Panc1 (cell line): Measurements from ENCODE around the gene UMOD. TPM values are rescaled to one million over a fixed set of nuclear protein-coding genes. Genes with fewer than 3 reads are reported as not detected.

Experiments used
- ATAC-seq: fragments of 200-7000 bp; cut with Tn5 transposase; 2 replicates; pipeline ENCODE4 v1.9.1; 2020; ENCODE audit warnings: mild to moderate bottlenecking, moderate library complexity
- BruUV-seq: library from RNA; stranded (reverse); fragments of 400-500 nt; replicated peaks from 2 replicates; lab custom pipeline; 2021; lab: Mats Ljungman, UMichigan
- CTCF ChIA-PET: fragments of 300-600 bp; sonication (Branson Sonifier 250); formaldehyde crosslinking; loops from one replicate; lab custom pipeline; 2022; ENCODE audit warnings: antibody characterized with exemption; lab: Charles Lee
- POLR2A ChIA-PET: fragments of 300-600 bp; sonication (Branson Sonifier 250); formaldehyde crosslinking; loops from one replicate; lab custom pipeline; 2022; ENCODE audit warnings: antibody characterized with exemption; lab: Charles Lee
- DNase-seq: peaks from one replicate; pipeline ENCODE4 v3.0.0-alpha.2; 2010; ENCODE audit warnings: low read depth, low spot score
- H3K27ac ChIP-seq: 2 replicates; pipeline ENCODE4 v1.5.1; 2011; ENCODE audit warnings: mild to moderate bottlenecking, low read length, inconsistent platforms
- H3K27me3 ChIP-seq: fragments of 200-500 bp; sonication (Bioruptor generic); 2 replicates; pipeline ENCODE4 v1.6.0; 2014; ENCODE audit warnings: low read length, inconsistent platforms; ENCODE audit not compliant: control insufficient read depth, insufficient read depth
- H3K36me3 ChIP-seq: fragments of 200-500 bp; sonication (Bioruptor generic); 2 replicates; pipeline ENCODE4 v1.5.1; 2014; ENCODE audit warnings: inconsistent platforms, mild to moderate bottlenecking, low read length, moderate library complexity; ENCODE audit not compliant: control insufficient read depth, insufficient read depth
- H3K4me1 ChIP-seq: 2 replicates; pipeline ENCODE4 v1.5.1; 2011; ENCODE audit warnings: inconsistent platforms, mild to moderate bottlenecking, low read length, moderate library complexity; ENCODE audit not compliant: control insufficient read depth, insufficient read depth
- H3K4me3 ChIP-seq, 2 experiments: 2 replicates each; pipeline ENCODE4 v1.5.1; 2011 to 2012; ENCODE audit warnings: low read depth in 2 of 2, low read length in 2 of 2, mild to moderate bottlenecking in 2 of 2, inconsistent platforms in 1 of 2, moderate library complexity in 1 of 2
- H3K9me3 ChIP-seq: fragments of 200-500 bp; sonication (Bioruptor generic); 2 replicates; pipeline ENCODE4 v1.5.1; 2014; ENCODE audit warnings: low read depth, mild to moderate bottlenecking, inconsistent platforms, low read length, moderate library complexity; ENCODE audit not compliant: control insufficient read depth, insufficient read depth
- POLR2AphosphoS5 ChIP-seq: IDR thresholded peaks from 2 replicates; pipeline ENCODE4 v1.6.1; 2012; ENCODE audit warnings: mild to moderate bottlenecking, low read depth, low read length, moderate library complexity
- SIN3A ChIP-seq: IDR thresholded peaks from 2 replicates; pipeline ENCODE4 v1.6.1; 2012; ENCODE audit warnings: low read depth, mild to moderate bottlenecking, low read length, moderate library complexity, borderline replicate concordance; ENCODE audit not compliant: insufficient read depth
- TCF7L2 ChIP-seq: IDR thresholded peaks from 2 replicates; pipeline ENCODE4 v1.6.1; 2011; ENCODE audit warnings: mild to moderate bottlenecking, low read depth, low read length, inconsistent platforms
- in situ Hi-C: cut with HindIII; loops from 2 replicates; pipeline ENCODE4 v1.10.0; 2016; ENCODE audit warnings: low sequenced_read_pairs, low pct_unique_long_range_greater_than_20kb
- intact Hi-C: fragments of 100-400 bp; cut with micrococcal nuclease; formaldehyde crosslinking; loops from one replicate; pipeline ENCODE4 v1.10.0; 2022; ENCODE audit not compliant: unreplicated experiment
- total RNA-seq: library from RNA; stranded (reverse); gene quantifications from one replicate; pipeline ENCODE4 v1.2.1, GENCODE V29; 2021; ENCODE audit not compliant: unreplicated experiment
- TF ChIP-seq, protein P1 (sequence below): fragments of 450-650 bp; IDR thresholded peaks from 2 replicates; pipeline ENCODE4 v1.5.1; 2017; ENCODE audit warnings: mild to moderate bottlenecking
- TF ChIP-seq, protein P2 (sequence below), 2 experiments: IDR thresholded peaks; 2 replicates each; pipeline ENCODE4 v1.6.1; 2011 to 2012; ENCODE audit warnings: low read depth in 2 of 2, control low read depth in 1 of 2, low read length in 1 of 2, mild to moderate bottlenecking in 1 of 2, moderate library complexity in 1 of 2; ENCODE audit not compliant: insufficient read depth in 1 of 2

The UMOD gene
- total RNA-seq, 1 experiment from 2014 or later = not detected

DNA sequence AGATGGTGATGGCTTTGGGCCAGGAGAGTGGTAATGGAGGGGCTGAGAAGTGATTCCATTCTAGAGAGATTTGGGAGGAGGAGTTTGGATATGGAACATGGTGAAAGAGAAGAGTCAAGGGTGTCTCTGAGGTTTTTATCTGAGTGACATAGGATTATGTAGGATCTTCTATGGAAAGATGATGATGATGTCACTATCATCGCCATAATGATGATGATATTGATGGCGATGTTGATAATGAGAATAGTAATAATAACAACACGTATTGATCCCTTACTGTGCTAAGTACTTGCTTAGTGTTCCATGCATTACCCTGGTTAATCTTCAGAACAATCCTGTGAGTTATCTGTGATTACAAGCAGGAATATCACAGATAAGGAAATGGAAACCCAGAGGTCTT, 35.5 kb upstream of the UMOD start:
- H3K4me1 ChIP-seq = no peaks in the 10 kb centered on the region
- ATAC-seq (no peak), DNase-seq (no peak)
- BruUV-seq = no TSS peak
- no peaks in the 10 kb centered on the region for H3K36me3 ChIP-seq
- POLR2A ChIA-PET = no interaction called here
- H3K4me3 ChIP-seq = no peak overlapping the region
- intact Hi-C loops (loop anchor here (5.0 kb wide), 1 partner anchor 81 kb away; no protein-coding TSS in a partner anchor), in situ Hi-C loops (no loop called here)
- H3K27me3 ChIP-seq = peaks cover 5% of the 10 kb centered on the region; the same call in 1 of the 2 replicates
- H3K9me3 ChIP-seq = no peaks in the 10 kb centered on the region
- CTCF ChIA-PET = no interaction called here
- no peak overlapping the region for H3K27ac ChIP-seq
- no peak for TF ChIP-seq SIN3A

DNA sequence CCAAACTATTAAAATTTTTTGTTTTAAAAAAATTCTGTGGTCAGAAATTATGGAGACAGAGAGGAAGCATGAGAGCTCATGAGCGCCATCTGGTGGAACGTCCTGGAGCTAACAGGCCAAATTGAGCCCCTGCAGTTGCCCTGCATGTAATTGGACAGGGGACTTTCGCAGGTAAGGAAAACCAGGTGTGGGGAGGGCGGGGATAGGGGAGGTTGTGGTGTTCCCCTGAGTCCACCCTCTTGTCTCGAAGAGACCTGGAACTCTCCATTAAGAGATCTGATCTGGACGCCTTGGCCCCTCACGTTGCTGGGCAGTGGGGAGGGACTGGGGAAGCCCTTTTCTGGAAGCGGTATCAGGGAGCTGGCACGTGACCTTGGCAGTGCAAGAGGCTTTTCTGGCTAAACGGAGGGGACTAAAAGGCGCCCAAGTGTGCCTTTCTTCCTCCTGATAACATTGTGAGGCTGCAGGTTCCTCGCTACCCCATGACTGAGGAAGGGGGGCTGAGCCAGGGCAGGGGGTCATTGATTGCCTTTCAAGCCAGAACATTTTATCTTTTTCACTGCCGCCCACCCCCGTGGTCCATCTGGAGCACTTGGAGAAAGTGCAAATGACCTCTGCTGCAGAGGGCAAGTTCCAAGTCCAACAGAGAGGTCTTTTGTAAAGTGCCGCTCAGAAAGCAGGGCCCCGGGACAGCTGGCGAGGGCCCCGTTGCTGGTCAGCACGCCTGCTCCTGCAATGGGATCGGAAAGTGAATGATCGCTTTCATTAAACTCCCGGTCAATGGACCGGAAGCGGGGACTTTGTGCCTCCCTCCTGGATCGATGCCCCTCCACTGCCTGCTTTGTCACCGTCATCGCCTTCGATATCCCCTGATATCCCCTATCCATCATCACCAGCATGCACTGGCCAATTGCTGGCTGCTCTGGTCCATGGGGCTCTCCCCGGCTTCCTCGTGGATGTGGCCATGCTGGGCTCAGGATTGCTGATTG, 33.6 kb upstream of the UMOD start:
- in situ Hi-C loops = no loop called here
- TF ChIP-seq, protein P1, sequence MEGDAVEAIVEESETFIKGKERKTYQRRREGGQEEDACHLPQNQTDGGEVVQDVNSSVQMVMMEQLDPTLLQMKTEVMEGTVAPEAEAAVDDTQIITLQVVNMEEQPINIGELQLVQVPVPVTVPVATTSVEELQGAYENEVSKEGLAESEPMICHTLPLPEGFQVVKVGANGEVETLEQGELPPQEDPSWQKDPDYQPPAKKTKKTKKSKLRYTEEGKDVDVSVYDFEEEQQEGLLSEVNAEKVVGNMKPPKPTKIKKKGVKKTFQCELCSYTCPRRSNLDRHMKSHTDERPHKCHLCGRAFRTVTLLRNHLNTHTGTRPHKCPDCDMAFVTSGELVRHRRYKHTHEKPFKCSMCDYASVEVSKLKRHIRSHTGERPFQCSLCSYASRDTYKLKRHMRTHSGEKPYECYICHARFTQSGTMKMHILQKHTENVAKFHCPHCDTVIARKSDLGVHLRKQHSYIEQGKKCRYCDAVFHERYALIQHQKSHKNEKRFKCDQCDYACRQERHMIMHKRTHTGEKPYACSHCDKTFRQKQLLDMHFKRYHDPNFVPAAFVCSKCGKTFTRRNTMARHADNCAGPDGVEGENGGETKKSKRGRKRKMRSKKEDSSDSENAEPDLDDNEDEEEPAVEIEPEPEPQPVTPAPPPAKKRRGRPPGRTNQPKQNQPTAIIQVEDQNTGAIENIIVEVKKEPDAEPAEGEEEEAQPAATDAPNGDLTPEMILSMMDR = peak; percentile 97
- TF ChIP-seq TCF7L2 = no peak
- H3K27me3 ChIP-seq = peaks cover 5% of the 10 kb centered on the region; the same call in 1 of the 2 replicates
- H3K4me1 ChIP-seq = no peaks in the 10 kb centered on the region
- intact Hi-C loops = loop anchor here (5.0 kb wide), 1 partner anchor 79 kb away; no protein-coding TSS in a partner anchor
- H3K4me3 ChIP-seq = no peak overlapping the region
- no TSS peak for BruUV-seq
- POLR2A ChIA-PET = interaction anchor here (0.6 kb wide), 1 partner anchor 663 kb away, joined by 6 read pairs; no protein-coding TSS in a partner anchor
- H3K27ac ChIP-seq = no peak overlapping the region
- CTCF ChIA-PET = interaction anchor here (0.6 to 1.9 kb wide), 20 partner anchors 8 to 651 kb away, joined by 3 to 31 read pairs (median 7); no protein-coding TSS in a partner anchor
- DNase-seq (peak; percentile 28), ATAC-seq (peak; percentile 63)
- H3K36me3 ChIP-seq = no peaks in the 10 kb centered on the region
- no peaks in the 10 kb centered on the region for H3K9me3 ChIP-seq

DNA sequence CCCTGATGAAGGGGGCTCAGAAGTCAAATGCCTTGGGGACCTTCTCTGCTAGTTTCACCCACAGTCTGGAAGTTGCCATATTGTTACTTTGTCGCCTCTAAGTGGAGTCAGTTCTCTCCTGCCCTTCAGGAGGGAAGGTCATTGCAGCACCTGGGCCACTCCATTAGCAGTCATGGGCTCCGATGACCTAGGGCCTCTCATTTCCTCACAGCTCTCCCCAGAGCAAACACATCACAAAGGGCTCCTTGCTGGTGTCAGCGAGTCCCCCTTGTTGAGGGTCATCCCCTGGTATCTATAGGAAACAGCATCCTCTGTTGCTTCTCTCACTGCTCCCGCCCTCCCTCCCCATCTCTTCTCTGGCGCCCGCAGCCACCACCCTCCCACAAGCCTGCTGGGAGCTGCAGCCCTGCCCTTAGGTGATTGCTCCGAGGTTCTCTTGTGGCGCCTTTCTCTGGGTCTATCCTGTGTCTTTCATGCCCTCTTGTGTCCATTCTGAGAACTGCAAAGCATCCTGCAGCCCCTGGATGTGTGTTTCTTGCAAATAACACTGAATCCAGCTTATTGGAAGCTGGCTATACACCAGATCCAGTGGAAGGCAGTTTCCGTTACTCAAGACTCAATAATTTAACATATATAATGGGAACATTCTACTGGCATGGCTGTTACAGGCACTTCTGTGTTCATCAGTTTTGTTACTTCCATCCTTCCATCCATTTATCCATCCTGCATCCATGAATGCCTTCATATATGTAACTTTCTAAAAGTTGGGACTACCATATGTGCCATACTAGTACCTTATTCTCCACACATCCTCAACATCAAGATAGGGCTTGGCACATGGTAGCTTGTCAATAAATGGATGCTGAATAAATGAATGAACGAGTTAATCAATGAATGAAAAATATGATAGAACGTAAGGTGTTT, 30.9 kb upstream of the UMOD start:
- DNase-seq = peak; percentile 62
- in situ Hi-C loops = no loop called here
- Histone ChIP-seq H3K4me3 (no peak overlapping the region), H3K27ac (no peak overlapping the region), H3K4me1 (no peaks in the 10 kb centered on the region), H3K9me3 (no peaks in the 10 kb centered on the region), H3K36me3 (no peaks in the 10 kb centered on the region), H3K27me3 (peaks cover 2% of the 10 kb centered on the region; the same call in 1 of the 2 replicates)
- intact Hi-C loops = loop anchor here (1.0 to 5.0 kb wide), 3 partner anchors 401 to 484 kb away; no protein-coding TSS in a partner anchor
- ATAC-seq = peak; percentile 90
- no TSS peak for BruUV-seq
- POLR2A ChIA-PET = interaction anchor here (0.6 kb wide), 1 partner anchor 261 kb away, joined by 5 read pairs; no protein-coding TSS in a partner anchor
- CTCF ChIA-PET = interaction anchor here (0.6 to 2.4 kb wide), 9 partner anchors 11 to 616 kb away, joined by 3 to 23 read pairs (median 3); no protein-coding TSS in a partner anchor
- TF ChIP-seq POLR2AphosphoS5 (no peak), SIN3A (no peak), TCF7L2 (no peak)
- TF ChIP-seq, protein P2, sequence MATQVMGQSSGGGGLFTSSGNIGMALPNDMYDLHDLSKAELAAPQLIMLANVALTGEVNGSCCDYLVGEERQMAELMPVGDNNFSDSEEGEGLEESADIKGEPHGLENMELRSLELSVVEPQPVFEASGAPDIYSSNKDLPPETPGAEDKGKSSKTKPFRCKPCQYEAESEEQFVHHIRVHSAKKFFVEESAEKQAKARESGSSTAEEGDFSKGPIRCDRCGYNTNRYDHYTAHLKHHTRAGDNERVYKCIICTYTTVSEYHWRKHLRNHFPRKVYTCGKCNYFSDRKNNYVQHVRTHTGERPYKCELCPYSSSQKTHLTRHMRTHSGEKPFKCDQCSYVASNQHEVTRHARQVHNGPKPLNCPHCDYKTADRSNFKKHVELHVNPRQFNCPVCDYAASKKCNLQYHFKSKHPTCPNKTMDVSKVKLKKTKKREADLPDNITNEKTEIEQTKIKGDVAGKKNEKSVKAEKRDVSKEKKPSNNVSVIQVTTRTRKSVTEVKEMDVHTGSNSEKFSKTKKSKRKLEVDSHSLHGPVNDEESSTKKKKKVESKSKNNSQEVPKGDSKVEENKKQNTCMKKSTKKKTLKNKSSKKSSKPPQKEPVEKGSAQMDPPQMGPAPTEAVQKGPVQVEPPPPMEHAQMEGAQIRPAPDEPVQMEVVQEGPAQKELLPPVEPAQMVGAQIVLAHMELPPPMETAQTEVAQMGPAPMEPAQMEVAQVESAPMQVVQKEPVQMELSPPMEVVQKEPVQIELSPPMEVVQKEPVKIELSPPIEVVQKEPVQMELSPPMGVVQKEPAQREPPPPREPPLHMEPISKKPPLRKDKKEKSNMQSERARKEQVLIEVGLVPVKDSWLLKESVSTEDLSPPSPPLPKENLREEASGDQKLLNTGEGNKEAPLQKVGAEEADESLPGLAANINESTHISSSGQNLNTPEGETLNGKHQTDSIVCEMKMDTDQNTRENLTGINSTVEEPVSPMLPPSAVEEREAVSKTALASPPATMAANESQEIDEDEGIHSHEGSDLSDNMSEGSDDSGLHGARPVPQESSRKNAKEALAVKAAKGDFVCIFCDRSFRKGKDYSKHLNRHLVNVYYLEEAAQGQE (IDR thresholded peaks at IDR 0.05; ENCODE audit: insufficient read depth in 1 of 2, low read depth in 2 of 2, low read length in 1 of 2) = no peak
- TF ChIP-seq, protein P1 = peak; percentile 90
